Measurements from ENCODE around the gene CACNA1B.
"Not testable (repeated sequence)": the region's sequence is repeated elsewhere in the genome, so short reads cannot be mapped to it uniquely, and the experiment has no call there.

CACNA1B gene

DNA sequence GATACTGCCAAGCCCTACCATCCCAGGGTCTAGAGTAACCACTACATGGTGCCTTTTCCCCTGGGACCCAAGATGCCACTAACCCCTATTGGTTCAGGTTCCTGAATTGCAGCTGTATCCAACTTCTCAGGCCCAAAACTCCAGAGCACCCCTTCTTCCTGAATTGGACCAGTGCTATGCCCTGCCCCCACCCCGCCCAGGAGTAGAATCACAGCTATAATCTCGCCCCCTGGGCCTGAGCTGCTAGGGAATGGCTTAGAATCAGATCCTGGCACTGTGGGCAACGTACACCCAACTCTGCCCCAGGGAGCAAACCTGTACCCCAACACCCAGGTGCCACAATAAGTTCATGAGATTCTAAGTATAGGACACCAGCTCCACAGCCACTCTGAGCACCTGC lies 206.3 kb downstream of the CACNA1B start:
- Histone ChIP-seq H2BK120ac (ENCODE audit: low read depth, low read length) (no peak overlapping the region), H4K8ac (ENCODE audit: low read depth, low read length) (no peak overlapping the region), H3K23ac (ENCODE audit: low read depth, low read length, poor library complexity) (no peak overlapping the region), H2AFZ (ENCODE audit: low read length) (no peak overlapping the region), H3K4me2 (ENCODE audit: insufficient read depth, low read length, poor library complexity, severe bottlenecking) (no peak overlapping the region), H3K36me3 (replicated peaks in 1 of 2; ENCODE audit: control insufficient read depth in 2 of 2, insufficient read depth in 2 of 2, low read length in 2 of 2) (no peaks in the 10 kb centered on the region), H3K4me3 (ENCODE audit: low read length in 2 of 2) (peak overlapping the region in 1 of 2 donors; percentile 53), H2BK12ac (ENCODE audit: low read length) (no peak overlapping the region), H3K79me1 (ENCODE audit: low read depth, low read length) (no peaks in the 10 kb centered on the region), H3K27ac (replicated peaks; ENCODE audit: low read length) (no peak overlapping the region), H3K4ac (ENCODE audit: low read length) (no peak overlapping the region), H2BK15ac (ENCODE audit: low read length) (no peak overlapping the region), H4K91ac (ENCODE audit: low read depth, low read length, poor library complexity) (no peak overlapping the region), H3K4me1 (ENCODE audit: control insufficient read depth in 2 of 2, insufficient read depth in 1 of 2, low read depth in 1 of 2, low read length in 2 of 2) (no peaks in the 10 kb centered on the region), H3K9me3 (replicated peaks in 1 of 2; ENCODE audit: control insufficient read depth in 2 of 2, insufficient read depth in 1 of 2, low read depth in 1 of 2, low read length in 2 of 2) (peaks cover 0 to 16% of the 10 kb centered on the region in 2 donors), H3K18ac (ENCODE audit: low read length) (no peak overlapping the region), H3K27me3 (ENCODE audit: control insufficient read depth in 3 of 3, insufficient read depth in 3 of 3, low read depth in 1 of 3, low read length in 3 of 3) (no peaks in the 10 kb centered on the region), H2BK5ac (ENCODE audit: low read length) (no peak overlapping the region), H3K14ac (ENCODE audit: low read length) (no peak overlapping the region), H2AK5ac (ENCODE audit: low read depth, low read length) (no peak overlapping the region), H3K9ac (ENCODE audit: low read depth, low read length, poor library complexity) (no peak overlapping the region)
- WGBS, 2 donors (ENCODE audit: extremely low coverage in 2 of 2, insufficient read length in 2 of 2, insufficient replicate concordance in 1 of 2), result no CpG with 5 or more reads among the region's 3 CpGs
- DNase-seq (ENCODE audit: low spot score), result no peak

- Histone ChIP-seq H3K4me1 (ENCODE audit: control insufficient read depth in 2 of 2, insufficient read depth in 1 of 2, low read depth in 1 of 2, low read length in 2 of 2) (no peaks in the 10 kb centered on the region), H3K9ac (ENCODE audit: low read depth, low read length, poor library complexity) (no peak overlapping the region), H2BK5ac (ENCODE audit: low read length) (no peak overlapping the region), H3K4ac (ENCODE audit: low read length) (no peak overlapping the region), H3K27me3 (ENCODE audit: control insufficient read depth in 3 of 3, insufficient read depth in 3 of 3, low read depth in 1 of 3, low read length in 3 of 3) (no peaks in the 10 kb centered on the region), H2BK12ac (ENCODE audit: low read length) (no peak overlapping the region), H3K23ac (ENCODE audit: low read depth, low read length, poor library complexity) (no peak overlapping the region), H3K18ac (ENCODE audit: low read length) (no peak overlapping the region), H3K27ac (replicated peaks; ENCODE audit: low read length) (no peak overlapping the region), H3K79me1 (ENCODE audit: low read depth, low read length) (no peaks in the 10 kb centered on the region), H2AFZ (ENCODE audit: low read length) (no peak overlapping the region), H3K14ac (ENCODE audit: low read length) (no peak overlapping the region), H3K4me2 (ENCODE audit: insufficient read depth, low read length, poor library complexity, severe bottlenecking) (no peak overlapping the region), H3K4me3 (ENCODE audit: low read length in 2 of 2) (no peak overlapping the region), H3K9me3 (replicated peaks in 1 of 2; ENCODE audit: control insufficient read depth in 2 of 2, insufficient read depth in 1 of 2, low read depth in 1 of 2, low read length in 2 of 2) (peaks cover 0 to 14% of the 10 kb centered on the region in 2 donors), H2AK5ac (ENCODE audit: low read depth, low read length) (no peak overlapping the region), H2BK15ac (ENCODE audit: low read length) (no peak overlapping the region), H4K8ac (ENCODE audit: low read depth, low read length) (no peak overlapping the region), H2BK120ac (ENCODE audit: low read depth, low read length) (no peak overlapping the region), H4K91ac (ENCODE audit: low read depth, low read length, poor library complexity) (no peak overlapping the region), H3K36me3 (replicated peaks in 1 of 2; ENCODE audit: control insufficient read depth in 2 of 2, insufficient read depth in 2 of 2, low read length in 2 of 2) (no peaks in the 10 kb centered on the region)
- WGBS, 2 donors (ENCODE audit: extremely low coverage in 2 of 2, insufficient read length in 2 of 2, insufficient replicate concordance in 1 of 2), result no CpG with 5 or more reads among the region's 4 CpGs
- no peak for DNase-seq (ENCODE audit: low spot score)
Observed at GRCh38 chr9:138085568-138085967, 208.0 kb downstream of the CACNA1B start.

DNA sequence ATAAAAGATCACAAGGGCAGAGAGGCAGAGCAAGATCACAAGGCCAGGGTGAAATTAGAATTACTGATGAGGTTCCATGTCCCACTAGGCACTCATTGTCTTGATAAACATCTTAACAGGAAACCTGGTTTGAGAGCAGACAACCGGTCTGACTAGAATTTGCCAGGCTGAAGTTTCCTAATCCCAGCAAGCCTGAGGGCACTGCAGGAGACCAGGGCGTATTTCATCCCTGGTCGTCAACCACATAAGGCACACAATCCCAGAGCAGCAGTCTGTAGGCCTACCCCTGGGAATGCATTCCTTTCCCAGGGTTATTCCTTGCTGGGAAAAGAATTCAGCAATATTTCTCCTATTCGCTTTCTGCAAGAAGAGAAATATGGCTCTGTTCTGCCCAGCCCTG lies 214.5 kb downstream of the CACNA1B start:
- not testable (repeated sequence) for H2BK120ac ChIP-seq (ENCODE audit: low read depth, low read length); H3K4me3 ChIP-seq (ENCODE audit: low read length in 2 of 2); H3K4ac ChIP-seq (ENCODE audit: low read length); H2BK15ac ChIP-seq (ENCODE audit: low read length); H4K8ac ChIP-seq (ENCODE audit: low read depth, low read length); H2AFZ ChIP-seq (ENCODE audit: low read length); H3K9ac ChIP-seq (ENCODE audit: low read depth, low read length, poor library complexity); H2BK5ac ChIP-seq (ENCODE audit: low read length); H3K4me2 ChIP-seq (ENCODE audit: insufficient read depth, low read length, poor library complexity, severe bottlenecking); H3K18ac ChIP-seq (ENCODE audit: low read length); H3K27me3 ChIP-seq (ENCODE audit: control insufficient read depth in 3 of 3, insufficient read depth in 3 of 3, low read depth in 1 of 3, low read length in 3 of 3); H2BK12ac ChIP-seq (ENCODE audit: low read length); H3K9me3 ChIP-seq (replicated peaks in 1 of 2; ENCODE audit: control insufficient read depth in 2 of 2, insufficient read depth in 1 of 2, low read depth in 1 of 2, low read length in 2 of 2); H3K14ac ChIP-seq (ENCODE audit: low read length); H2AK5ac ChIP-seq (ENCODE audit: low read depth, low read length); H3K4me1 ChIP-seq (ENCODE audit: control insufficient read depth in 2 of 2, insufficient read depth in 1 of 2, low read depth in 1 of 2, low read length in 2 of 2); H3K79me1 ChIP-seq (ENCODE audit: low read depth, low read length); H4K91ac ChIP-seq (ENCODE audit: low read depth, low read length, poor library complexity); H3K23ac ChIP-seq (ENCODE audit: low read depth, low read length, poor library complexity); DNase-seq (ENCODE audit: low spot score); H3K27ac ChIP-seq (replicated peaks; ENCODE audit: low read length); H3K36me3 ChIP-seq (replicated peaks in 1 of 2; ENCODE audit: control insufficient read depth in 2 of 2, insufficient read depth in 2 of 2, low read length in 2 of 2)
- no CpG with 5 or more reads among the region's 4 CpGs for WGBS, 2 donors (ENCODE audit: extremely low coverage in 2 of 2, insufficient read length in 2 of 2, insufficient replicate concordance in 1 of 2)

- H2AK5ac ChIP-seq (ENCODE audit: low read depth, low read length), result no peak overlapping the region
- peaks cover 0 to 5% of the 10 kb centered on the region in 2 donors for H3K9me3 ChIP-seq (replicated peaks in 1 of 2; ENCODE audit: control insufficient read depth in 2 of 2, insufficient read depth in 1 of 2, low read depth in 1 of 2, low read length in 2 of 2)
- no peak overlapping the region for H4K91ac ChIP-seq (ENCODE audit: low read depth, low read length, poor library complexity)
- H2BK12ac ChIP-seq (ENCODE audit: low read length), result no peak overlapping the region
- H3K4me2 ChIP-seq (ENCODE audit: insufficient read depth, low read length, poor library complexity, severe bottlenecking), result no peak overlapping the region
- no peak overlapping the region for H2AFZ ChIP-seq (ENCODE audit: low read length)
- no peak overlapping the region for H3K23ac ChIP-seq (ENCODE audit: low read depth, low read length, poor library complexity)
- no peak overlapping the region for H3K27ac ChIP-seq (replicated peaks; ENCODE audit: low read length)
- H3K27me3 ChIP-seq (ENCODE audit: control insufficient read depth in 3 of 3, insufficient read depth in 3 of 3, low read depth in 1 of 3, low read length in 3 of 3), result no peaks in the 10 kb centered on the region
- no peak overlapping the region for H3K18ac ChIP-seq (ENCODE audit: low read length)
- no peak overlapping the region for H2BK120ac ChIP-seq (ENCODE audit: low read depth, low read length)
- no peak overlapping the region for H2BK15ac ChIP-seq (ENCODE audit: low read length)
- H3K79me1 ChIP-seq (ENCODE audit: low read depth, low read length), result no peaks in the 10 kb centered on the region
- H3K9ac ChIP-seq (ENCODE audit: low read depth, low read length, poor library complexity), result no peak overlapping the region
- H3K4ac ChIP-seq (ENCODE audit: low read length), result no peak overlapping the region
- peaks cover 0 to 4% of the 10 kb centered on the region in 2 donors for H3K4me1 ChIP-seq (ENCODE audit: control insufficient read depth in 2 of 2, insufficient read depth in 1 of 2, low read depth in 1 of 2, low read length in 2 of 2)
- H3K4me3 ChIP-seq (ENCODE audit: low read length in 2 of 2), result no peak overlapping the region
- no peak overlapping the region for H4K8ac ChIP-seq (ENCODE audit: low read depth, low read length)
- no peak overlapping the region for H2BK5ac ChIP-seq (ENCODE audit: low read length)
- H3K14ac ChIP-seq (ENCODE audit: low read length), result no peak overlapping the region
- DNase-seq (ENCODE audit: low spot score), result no peak
- no CpG with 5 or more reads among the region's 5 CpGs for WGBS, 2 donors (ENCODE audit: extremely low coverage in 2 of 2, insufficient read length in 2 of 2, insufficient replicate concordance in 1 of 2)
- H3K36me3 ChIP-seq (replicated peaks in 1 of 2; ENCODE audit: control insufficient read depth in 2 of 2, insufficient read depth in 2 of 2, low read length in 2 of 2), result no peaks in the 10 kb centered on the region
Observed at GRCh38 chr9:138094028-138094427, 216.4 kb downstream of the CACNA1B start.
